T-cell (primary cell): ENCODE results near the gene SOS1. TPM values are rescaled to one million over a fixed set of nuclear protein-coding genes. Genes with fewer than 3 reads are reported as not detected.
"Not testable (repeated sequence)": the region's sequence is repeated elsewhere in the genome, so short reads cannot be mapped to it uniquely, and the experiment has no call there.

Experiments
- ATAC-seq, 4 experiments: fragments of 200-7000 bp in 3 of 4; fragments of 150-1000 bp in 1 of 4; cut with Tn5 transposase; replicated peaks in 1 of 4; 1 replicate in 3 of 4; 2 replicates in 1 of 4; pipeline ENCODE4 v1.10.0; 2021; ENCODE audit warnings: moderate library complexity in 3 of 4, mild to moderate bottlenecking in 2 of 4, moderate number of reproducible peaks in 1 of 4
- CTCF ChIA-PET, 2 donors: fragments of 300-600 bp; sonication (Branson Sonifier 250); formaldehyde crosslinking; loops; one replicate each; lab custom pipeline; 2022; ENCODE audit warnings: antibody characterized with exemption in 2 of 2; lab: Charles Lee
- POLR2A ChIA-PET, 2 donors: fragments of 300-600 bp; sonication (Branson Sonifier 250); formaldehyde crosslinking; loops; one replicate each; lab custom pipeline; 2022; ENCODE audit warnings: antibody characterized with exemption in 2 of 2; lab: Charles Lee
- DNase-seq, 35 experiments: peaks; one replicate each; pipeline versions ENCODE4 v3.0.0 to v3.0.0-alpha.2; 2013 to 2023
- H3K27ac ChIP-seq: one replicate; pipeline ENCODE4 v1.5.1; 2013; ENCODE audit warnings: low read length
- H3K27me3 ChIP-seq, 2 experiments: replicated peaks in 1 of 2; 1 replicate in 1 of 2; 2 replicates in 1 of 2; pipeline versions ENCODE4 v1.6.1 to v1.7.0; 2013; ENCODE audit warnings: low read length in 1 of 2, mixed read lengths in 1 of 2; ENCODE audit not compliant: control insufficient read depth in 2 of 2, insufficient read depth in 2 of 2; ENCODE audit errors: extremely low read depth in 1 of 2
- H3K36me3 ChIP-seq, 2 donors: 1 replicate in 1 of 2; 2 replicates in 1 of 2; pipeline versions ENCODE4 v1.6.1 to v1.7.0; 2013; ENCODE audit warnings: low read length in 1 of 2; ENCODE audit not compliant: control insufficient read depth in 2 of 2, insufficient read depth in 1 of 2; ENCODE audit errors: extremely low read depth in 1 of 2
- H3K4me1 ChIP-seq, 2 experiments: 1 replicate in 1 of 2; 2 replicates in 1 of 2; pipeline versions ENCODE4 v1.6.1 to v1.7.0; 2013; ENCODE audit warnings: low read length in 2 of 2, mixed read lengths in 1 of 2; ENCODE audit not compliant: insufficient read depth in 2 of 2, control insufficient read depth in 1 of 2; ENCODE audit errors: extremely low read depth in 1 of 2
- H3K4me3 ChIP-seq, 2 donors: 1 replicate in 1 of 2; 2 replicates in 1 of 2; pipeline versions ENCODE4 v1.5.1 to v1.7.0; 2013; ENCODE audit warnings: mild to moderate bottlenecking in 2 of 2, low read length in 1 of 2, moderate library complexity in 1 of 2; ENCODE audit not compliant: control insufficient read depth in 1 of 2; ENCODE audit errors: extremely low read depth in 1 of 2
- H3K9me3 ChIP-seq: 2 replicates; pipeline ENCODE4 v1.7.0; 2013
- H3K27ac Mint-ChIP-seq, 2 donors: one replicate each; pipeline ENCODE4 v1.8.0; 2020 to 2021; ENCODE audit warnings: mild to moderate bottlenecking in 2 of 2, mixed read lengths in 2 of 2
- H3K27me3 Mint-ChIP-seq, 2 donors: one replicate each; pipeline ENCODE4 v1.8.0; 2021 to 2022; ENCODE audit warnings: mixed read lengths in 2 of 2
- H3K36me3 Mint-ChIP-seq: one replicate; pipeline ENCODE4 v1.8.0; 2021; ENCODE audit warnings: mixed read lengths
- H3K4me1 Mint-ChIP-seq, 3 donors: one replicate each; pipeline ENCODE4 v1.8.0; 2020 to 2022; ENCODE audit warnings: mixed read lengths in 3 of 3, mild to moderate bottlenecking in 1 of 3
- H3K4me3 Mint-ChIP-seq, 3 donors: one replicate each; pipeline ENCODE4 v1.8.0; 2020 to 2022; ENCODE audit warnings: mild to moderate bottlenecking in 3 of 3, mixed read lengths in 3 of 3, moderate library complexity in 3 of 3
- H3K9me3 Mint-ChIP-seq, 3 donors: one replicate each; pipeline ENCODE4 v1.8.0; 2020 to 2022; ENCODE audit warnings: mixed read lengths in 3 of 3
- WGBS: methylation state at CpG from one replicate; pipeline ENCODE4 v1.1.5; 2013; ENCODE audit warnings: missing lambda C conversion rate; ENCODE audit not compliant: insufficient coverage; 5-methylcytosine and 5-hydroxymethylcytosine counted together
- total RNA-seq, 35 experiments: library from RNA in 6 of 35; stranded (reverse) in 6 of 35; fragments of 120-200 nt in 1 of 35; gene quantifications; one replicate each; pipeline versions ENCODE4 v1.2.1 to v1.2.4 and lab custom pipeline; 2013 to 2026

SOS1 gene
- total RNA-seq, 5 donors from 2014 or later (not counting 1 experiment from before 2014, with no cell fraction given) = 44.3 to 138 (median 82.9) TPM

- Mint-ChIP-seq H3K4me3 (no peak overlapping the region), H3K27me3 (peaks cover 6 to 9% of the 10 kb centered on the region in 2 donors), H3K27ac (no peak overlapping the region), H3K36me3 (no peaks in the 10 kb centered on the region), H3K4me1 (no peaks in the 10 kb centered on the region), H3K9me3 (no peaks in the 10 kb centered on the region)
- no peaks in the 10 kb centered on the region for H3K9me3 ChIP-seq
- ATAC-seq = no peak
- no peaks in the 10 kb centered on the region for H3K36me3 ChIP-seq
- DNase-seq = no peak
- no peaks in the 10 kb centered on the region for H3K27me3 ChIP-seq
- H3K4me1 ChIP-seq = no peaks in the 10 kb centered on the region
- WGBS = no CpG with 5 or more reads among the region's 3 CpGs
- no peak overlapping the region for H3K27ac ChIP-seq
- POLR2A ChIA-PET = no interaction called here
- no peak overlapping the region for H3K4me3 ChIP-seq
- CTCF ChIA-PET = no interaction called here
Observed at GRCh38 chr2:38937548-38937947, 183.3 kb downstream of the SOS1 start.

GRCh38 chr2:38936516-38936915 is 184.3 kb downstream of the SOS1 start:
- H3K27ac ChIP-seq, POLR2A ChIA-PET, H3K9me3 ChIP-seq, H3K27me3 ChIP-seq, H3K27ac Mint-ChIP-seq, H3K4me3 ChIP-seq, H3K36me3 Mint-ChIP-seq, H3K36me3 ChIP-seq, H3K4me3 Mint-ChIP-seq, ATAC-seq, H3K27me3 Mint-ChIP-seq, H3K4me1 Mint-ChIP-seq, DNase-seq, H3K4me1 ChIP-seq, H3K9me3 Mint-ChIP-seq: not testable (repeated sequence)
- WGBS = 76% methylated on average over 3 of the region's 6 CpGs
- CTCF ChIA-PET = interaction anchor here in 1 of 2 donors (0.6 kb wide), 1 partner anchor 11 kb away, joined by 3 read pairs; no protein-coding TSS in a partner anchor

DNA sequence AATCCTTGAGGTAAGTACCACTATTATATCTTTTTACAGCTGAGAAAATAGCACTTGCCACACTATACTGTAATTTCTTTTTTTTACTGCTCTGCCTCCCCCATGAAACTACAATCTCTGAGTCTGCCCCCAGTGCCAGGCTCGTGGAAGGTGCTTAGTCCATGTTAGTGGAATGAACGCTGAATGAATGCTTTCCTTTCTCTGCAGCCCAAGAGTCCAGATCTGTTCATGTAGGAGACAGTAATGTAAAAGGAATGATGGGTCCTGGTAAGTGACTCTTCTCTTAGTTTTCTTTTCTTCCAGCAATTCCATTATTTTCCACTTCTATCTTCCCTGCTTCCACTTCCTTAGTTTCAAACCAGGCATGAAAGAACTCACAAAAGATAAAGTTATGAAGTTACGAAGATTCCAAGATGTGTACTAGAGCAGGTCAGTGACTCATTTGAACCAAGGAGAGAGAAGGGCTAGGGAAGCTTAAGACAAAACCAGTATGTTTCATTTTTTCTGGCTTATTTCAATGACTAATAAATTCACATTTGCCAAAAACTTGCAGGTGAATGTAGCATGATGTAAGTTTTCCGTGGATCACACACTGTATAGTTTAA is 185.2 kb downstream of the SOS1 start:
- Mint-ChIP-seq H3K4me1 (no peaks in the 10 kb centered on the region), H3K4me3 (no peak overlapping the region), H3K27me3 (peaks cover 6 to 7% of the 10 kb centered on the region in 2 donors), H3K36me3 (no peaks in the 10 kb centered on the region), H3K27ac (no peak overlapping the region), H3K9me3 (no peaks in the 10 kb centered on the region)
- ChIA-PET POLR2A (no interaction called here), CTCF (interaction anchor here in 1 of 2 donors (0.6 kb wide), 1 partner anchor 12 kb away, joined by 3 read pairs; no protein-coding TSS in a partner anchor)
- no peak for ATAC-seq
- Histone ChIP-seq H3K36me3 (no peaks in the 10 kb centered on the region), H3K9me3 (no peaks in the 10 kb centered on the region), H3K27ac (no peak overlapping the region), H3K27me3 (no peaks in the 10 kb centered on the region), H3K4me3 (no peak overlapping the region), H3K4me1 (no peaks in the 10 kb centered on the region)
- no CpG with 5 or more reads among the region's 4 CpGs for WGBS
- no peak for DNase-seq

- no peaks in the 10 kb centered on the region for H3K4me1 Mint-ChIP-seq
- no peak for ATAC-seq
- H3K36me3 Mint-ChIP-seq = no peaks in the 10 kb centered on the region
- H3K4me1 ChIP-seq = no peaks in the 10 kb centered on the region
- whole genome bisulfite sequencing = 75% methylated on average over 5 of the region's 5 CpGs
- H3K4me3 ChIP-seq = no peak overlapping the region
- peaks cover 6 to 7% of the 10 kb centered on the region in 2 donors for H3K27me3 Mint-ChIP-seq
- POLR2A ChIA-PET = no interaction called here
- H3K27me3 ChIP-seq = no peaks in the 10 kb centered on the region
- CTCF ChIA-PET = no interaction called here
- no peaks in the 10 kb centered on the region for H3K9me3 ChIP-seq
- H3K27ac Mint-ChIP-seq = no peak overlapping the region
- no peak overlapping the region for H3K27ac ChIP-seq
- no peak overlapping the region for H3K4me3 Mint-ChIP-seq
- H3K9me3 Mint-ChIP-seq = no peaks in the 10 kb centered on the region
- no peak for DNase-seq
- no peaks in the 10 kb centered on the region for H3K36me3 ChIP-seq
Observed at GRCh38 chr2:38934742-38935141, 186.1 kb downstream of the SOS1 start.

- POLR2A ChIA-PET = no interaction called here
- Mint-ChIP-seq H3K27me3 (peaks cover 6 to 7% of the 10 kb centered on the region in 2 donors), H3K9me3 (no peaks in the 10 kb centered on the region), H3K36me3 (no peaks in the 10 kb centered on the region), H3K4me1 (no peaks in the 10 kb centered on the region), H3K4me3 (no peak overlapping the region), H3K27ac (no peak overlapping the region)
- H3K36me3 ChIP-seq = no peaks in the 10 kb centered on the region
- CTCF ChIA-PET = no interaction called here
- ATAC-seq = no peak
- no peaks in the 10 kb centered on the region for H3K27me3 ChIP-seq
- no peaks in the 10 kb centered on the region for H3K4me1 ChIP-seq
- no peaks in the 10 kb centered on the region for H3K9me3 ChIP-seq
- no peak overlapping the region for H3K4me3 ChIP-seq
- WGBS = no CpG with 5 or more reads among the region's 3 CpGs
- H3K27ac ChIP-seq = no peak overlapping the region
- DNase-seq = no peak
Observed at GRCh38 chr2:38933653-38934052, 187.2 kb downstream of the SOS1 start.

DNA sequence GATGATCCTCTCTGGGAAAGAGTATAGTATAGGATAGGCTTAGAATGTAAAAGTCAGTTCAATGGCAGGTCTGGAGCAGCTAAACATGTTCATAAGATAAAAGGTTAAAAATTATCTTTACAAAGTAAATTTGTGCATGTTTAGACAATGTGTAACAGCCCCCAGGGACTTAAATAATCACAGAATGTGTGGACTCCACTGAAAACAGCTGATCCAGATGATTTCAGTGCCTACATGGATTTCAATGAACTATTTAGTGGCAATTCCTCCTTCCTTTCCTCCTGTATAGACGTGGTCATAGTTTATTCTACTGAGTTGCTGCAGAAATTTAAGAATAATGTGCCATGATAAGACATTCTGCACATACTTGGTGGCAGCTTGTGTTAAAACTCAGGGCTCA is 188.3 kb downstream of the SOS1 start:
- WGBS = no CpG with 5 or more reads among the region's 1 CpG
- H3K27ac ChIP-seq = no peak overlapping the region
- H3K27me3 Mint-ChIP-seq = peaks cover 6 to 7% of the 10 kb centered on the region in 2 donors
- H3K36me3 Mint-ChIP-seq = no peaks in the 10 kb centered on the region
- no peak for DNase-seq
- no peak for ATAC-seq
- H3K36me3 ChIP-seq = no peaks in the 10 kb centered on the region
- ChIA-PET POLR2A (no interaction called here), CTCF (interaction anchor here in 1 of 2 donors (0.5 kb wide), 1 partner anchor 30 kb away, joined by 4 read pairs; no protein-coding TSS in a partner anchor)
- no peak overlapping the region for H3K4me3 ChIP-seq
- H3K9me3 Mint-ChIP-seq = no peaks in the 10 kb centered on the region
- no peak overlapping the region for H3K4me3 Mint-ChIP-seq
- no peak overlapping the region for H3K27ac Mint-ChIP-seq
- no peaks in the 10 kb centered on the region for H3K9me3 ChIP-seq
- no peaks in the 10 kb centered on the region for H3K4me1 ChIP-seq
- no peaks in the 10 kb centered on the region for H3K4me1 Mint-ChIP-seq
- no peaks in the 10 kb centered on the region for H3K27me3 ChIP-seq
